ENCODE data around the gene CACNB2.

GRCh38 chr10:18556522-18557147 lies 416.4 kb downstream of the CACNB2 start:
- TF ChIP-seq POLR2A (IDR thresholded peaks at IDR 0.05) (no peak), CTCF (IDR thresholded peaks at IDR 0.05) (no peak)

Data from tibial nerve (tissue), 3 donors.